ENCODE results near the gene SLC52A3. TPM values are rescaled to one million over a fixed set of nuclear protein-coding genes. Genes with fewer than 3 reads are reported as not detected.
"Not testable (repeated sequence)": the region's sequence is repeated elsewhere in the genome, so short reads cannot be mapped to it uniquely, and the experiment has no call there.

SLC52A3 gene
- not detected for polyA plus RNA-seq

- Mint-ChIP-seq H3K4me3 (no peak within 1 kb of the TSS), H3K9me3 (peaks cover 0 to 4% (median 0%) of the 10 kb centered on the region in 3 donors), H3K4me1 (no peaks in the 10 kb centered on the region), H3K36me3 (no peaks in the 10 kb centered on the region), H3K27ac (no peak within 1 kb of the TSS), H3K27me3 (peaks cover 24% of the 10 kb centered on the region)
Measured at GRCh38 chr20:768426-768978, at the start of gene SLC52A3. Gene SLC52A3, minus strand, starts transcription at chr20:768500. Its CDS starts 2,726 bp downstream, at chr20:765774.

GRCh38 chr20:815914-816606, 47.8 kb upstream of the SLC52A3 start:
- Mint-ChIP-seq H3K36me3 (no peaks in the 10 kb centered on the region), H3K9me3 (no peaks in the 10 kb centered on the region), H3K4me3 (no peak overlapping the region), H3K27me3 (peaks cover 14% of the 10 kb centered on the region), H3K27ac (peak overlapping the region in 1 of 3 donors; percentile 36), H3K4me1 (peaks cover 0 to 4% (median 3%) of the 10 kb centered on the region in 3 donors)

GRCh38 chr20:815226-815625, 46.9 kb upstream of the SLC52A3 start:
- H3K27ac Mint-ChIP-seq, result no peak overlapping the region
- H3K4me3 Mint-ChIP-seq, result no peak overlapping the region
- H3K9me3 Mint-ChIP-seq, result no peaks in the 10 kb centered on the region
- H3K27me3 Mint-ChIP-seq, result peaks cover 14% of the 10 kb centered on the region
- H3K4me1 Mint-ChIP-seq, result peaks cover 0 to 4% (median 3%) of the 10 kb centered on the region in 3 donors
- H3K36me3 Mint-ChIP-seq, result no peaks in the 10 kb centered on the region

- Mint-ChIP-seq H3K4me1 (peaks cover 0 to 4% (median 3%) of the 10 kb centered on the region in 3 donors), H3K27me3 (peaks cover 14% of the 10 kb centered on the region), H3K4me3 (no peak overlapping the region), H3K36me3 (no peaks in the 10 kb centered on the region), H3K9me3 (peaks cover 0 to 3% (median 0%) of the 10 kb centered on the region in 3 donors), H3K27ac (no peak overlapping the region)
Measured at GRCh38 chr20:813390-813789, 45.1 kb upstream of the SLC52A3 start.

- H3K4me3 Mint-ChIP-seq, H3K4me1 Mint-ChIP-seq, H3K27ac Mint-ChIP-seq, H3K9me3 Mint-ChIP-seq, H3K36me3 Mint-ChIP-seq: not testable (repeated sequence)
- H3K27me3 Mint-ChIP-seq, result peaks cover 14% of the 10 kb centered on the region
Measured at GRCh38 chr20:812435-812814, 44.1 kb upstream of the SLC52A3 start.

- H3K4me3 Mint-ChIP-seq, H3K4me1 Mint-ChIP-seq, H3K36me3 Mint-ChIP-seq, H3K9me3 Mint-ChIP-seq, H3K27ac Mint-ChIP-seq: not testable (repeated sequence)
- peaks cover 13% of the 10 kb centered on the region for H3K27me3 Mint-ChIP-seq
Measured at GRCh38 chr20:811776-812434, 43.6 kb upstream of the SLC52A3 start.

- no peak overlapping the region for H3K27ac Mint-ChIP-seq
- no peaks in the 10 kb centered on the region for H3K4me1 Mint-ChIP-seq
- H3K4me3 Mint-ChIP-seq, result no peak overlapping the region
- peaks cover 9% of the 10 kb centered on the region for H3K27me3 Mint-ChIP-seq
- H3K36me3 Mint-ChIP-seq, result no peaks in the 10 kb centered on the region
- peaks cover 0 to 8% (median 1%) of the 10 kb centered on the region in 3 donors for H3K9me3 Mint-ChIP-seq
Measured at GRCh38 chr20:805713-806112, 37.4 kb upstream of the SLC52A3 start.

GRCh38 chr20:801678-802077, 33.4 kb upstream of the SLC52A3 start:
- Mint-ChIP-seq H3K4me3 (no peak overlapping the region), H3K27ac (no peak overlapping the region), H3K27me3 (peaks cover 13% of the 10 kb centered on the region)

GRCh38 chr20:800026-800425, 31.7 kb upstream of the SLC52A3 start:
- H3K27me3 Mint-ChIP-seq, result peaks cover 13% of the 10 kb centered on the region
- H3K4me3 Mint-ChIP-seq, H3K9me3 Mint-ChIP-seq, H3K36me3 Mint-ChIP-seq, H3K27ac Mint-ChIP-seq, H3K4me1 Mint-ChIP-seq: not testable (repeated sequence)

More at GRCh38 chr20:801678-802077, 33.4 kb upstream of the SLC52A3 start:
- Mint-ChIP-seq H3K36me3 (no peaks in the 10 kb centered on the region), H3K4me1 (no peaks in the 10 kb centered on the region), H3K9me3 (peaks cover 0 to 5% (median 1%) of the 10 kb centered on the region in 3 donors)

- H3K4me1 Mint-ChIP-seq, H3K27ac Mint-ChIP-seq, H3K9me3 Mint-ChIP-seq, H3K4me3 Mint-ChIP-seq, H3K36me3 Mint-ChIP-seq: not testable (repeated sequence)
- peaks cover 12% of the 10 kb centered on the region for H3K27me3 Mint-ChIP-seq
Measured at GRCh38 chr20:798746-799145, 30.4 kb upstream of the SLC52A3 start.

- Mint-ChIP-seq H3K9me3 (peaks cover 0 to 5% (median 0%) of the 10 kb centered on the region in 3 donors), H3K4me1 (no peaks in the 10 kb centered on the region), H3K27me3 (peaks cover 9% of the 10 kb centered on the region), H3K27ac (no peak overlapping the region), H3K4me3 (no peak overlapping the region), H3K36me3 (peaks cover 4% of the 10 kb centered on the region)
Measured at GRCh38 chr20:796921-797320, 28.6 kb upstream of the SLC52A3 start.

GRCh38 chr20:792248-792647, 23.9 kb upstream of the SLC52A3 start:
- Mint-ChIP-seq H3K27ac (no peak overlapping the region), H3K36me3 (peaks cover 4% of the 10 kb centered on the region), H3K9me3 (peaks cover 2 to 8% (median 2%) of the 10 kb centered on the region in 3 donors), H3K4me1 (peaks cover 0 to 2% (median 0%) of the 10 kb centered on the region in 3 donors), H3K4me3 (no peak overlapping the region), H3K27me3 (peaks cover 9% of the 10 kb centered on the region)

GRCh38 chr20:791056-791455, 22.8 kb upstream of the SLC52A3 start:
- Mint-ChIP-seq H3K9me3 (peaks cover 2 to 14% (median 2%) of the 10 kb centered on the region in 3 donors), H3K27ac (no peak overlapping the region), H3K4me3 (peak overlapping the region in 1 of 4 donors; percentile 11), H3K4me1 (peaks cover 0 to 2% (median 0%) of the 10 kb centered on the region in 3 donors), H3K36me3 (peaks cover 4% of the 10 kb centered on the region), H3K27me3 (peaks cover 13% of the 10 kb centered on the region)

GRCh38 chr20:787825-788224, 19.5 kb upstream of the SLC52A3 start:
- H3K36me3 Mint-ChIP-seq, result peaks cover 2% of the 10 kb centered on the region
- H3K9me3 Mint-ChIP-seq, result peaks cover 9 to 33% (median 12%) of the 10 kb centered on the region in 3 donors
- H3K4me3 Mint-ChIP-seq, result no peak overlapping the region
- H3K27me3 Mint-ChIP-seq, result peaks cover 12% of the 10 kb centered on the region
- H3K27ac Mint-ChIP-seq, result no peak overlapping the region
- H3K4me1 Mint-ChIP-seq, result peaks cover 0 to 2% (median 0%) of the 10 kb centered on the region in 3 donors

- Mint-ChIP-seq H3K4me1 (no peaks in the 10 kb centered on the region), H3K4me3 (no peak overlapping the region), H3K9me3 (peaks cover 7 to 12% (median 9%) of the 10 kb centered on the region in 3 donors), H3K27ac (no peak overlapping the region), H3K27me3 (no peaks in the 10 kb centered on the region), H3K36me3 (no peaks in the 10 kb centered on the region)
Measured at GRCh38 chr20:779771-780170, 11.5 kb upstream of the SLC52A3 start.

Data from IgD-negative memory B cell (primary cell).